Upper lobe of right lung (tissue), 1 donor: Measurements from ENCODE around the gene HDAC4. TPM values are rescaled to one million over a fixed set of nuclear protein-coding genes. Genes with fewer than 3 reads are reported as not detected.

ENCODE experiments used
- ATAC-seq: fragments of 200-7000 bp; cut with Tn5 transposase; one replicate; pipeline ENCODE4 v1.9.1; 2020; ENCODE audit warnings: mild to moderate bottlenecking, moderate library complexity
- DNase-seq: peaks from one replicate; pipeline ENCODE4 v3.0.0-alpha.2; 2020
- H3K27ac ChIP-seq: fragments of 200-600 bp; one replicate; pipeline ENCODE4 v1.8.0; 2022
- H3K27me3 ChIP-seq: fragments of 200-600 bp; one replicate; pipeline ENCODE4 v1.8.0; 2022; ENCODE audit warnings: mild to moderate bottlenecking
- H3K36me3 ChIP-seq: fragments of 200-600 bp; one replicate; pipeline ENCODE4 v1.8.0; 2022
- H3K4me1 ChIP-seq: fragments of 200-600 bp; one replicate; pipeline ENCODE4 v1.8.0; 2022
- H3K4me3 ChIP-seq: fragments of 200-600 bp; one replicate; pipeline ENCODE4 v1.8.0; 2022; ENCODE audit warnings: mild to moderate bottlenecking
- H3K9me3 ChIP-seq: fragments of 200-600 bp; one replicate; pipeline ENCODE4 v1.8.0; 2022
- intact Hi-C: fragments of 100-400 bp; cut with DNase I; formaldehyde crosslinking; loops from one replicate; pipeline ENCODE4 v1.11.0; 2022
- total RNA-seq: library from RNA; stranded (reverse); fragmentation: NEBNext Ultra II Directional; extraction: Animal tissue kit (Norgen Biotek cat#: 25700); gene quantifications from one replicate; pipeline ENCODE4 v1.2.1, GENCODE V29; 2021
- TF ChIP-seq, protein P1 (sequence below): fragments of 200-600 bp; IDR thresholded peaks from one replicate; pipeline ENCODE4 v1.8.0; 2022; ENCODE audit warnings: antibody characterized with exemption
- donor health status: DM: no; HTN: yes; CAD: no; lungs with severe emphysema.

Gene HDAC4
- total RNA-seq, 1 donor from 2014 or later, result 44.1 TPM

DNA sequence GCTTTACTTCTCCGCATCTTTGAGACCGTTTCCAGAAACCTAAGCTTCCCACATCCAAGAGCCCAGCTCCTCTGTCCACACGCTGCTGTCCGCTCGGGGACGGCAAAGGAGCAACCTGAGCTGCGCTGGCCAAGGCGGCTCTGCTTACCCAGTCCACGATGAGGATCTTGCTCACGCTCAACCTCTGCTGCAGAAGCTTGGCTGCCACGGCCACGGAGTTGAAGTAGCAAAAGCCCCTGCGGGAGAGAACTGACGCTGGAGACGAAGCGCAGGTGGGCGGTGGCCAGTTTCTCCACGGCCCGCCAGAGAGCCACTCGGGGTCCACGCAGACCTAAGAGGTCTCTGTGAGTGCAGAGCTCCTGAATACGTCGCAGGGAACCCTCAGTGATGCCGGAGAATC, 316.8 kb downstream of the HDAC4 start:
- peaks cover 47% of the 10 kb centered on the region for H3K36me3 ChIP-seq
- no peak for ATAC-seq

DNA sequence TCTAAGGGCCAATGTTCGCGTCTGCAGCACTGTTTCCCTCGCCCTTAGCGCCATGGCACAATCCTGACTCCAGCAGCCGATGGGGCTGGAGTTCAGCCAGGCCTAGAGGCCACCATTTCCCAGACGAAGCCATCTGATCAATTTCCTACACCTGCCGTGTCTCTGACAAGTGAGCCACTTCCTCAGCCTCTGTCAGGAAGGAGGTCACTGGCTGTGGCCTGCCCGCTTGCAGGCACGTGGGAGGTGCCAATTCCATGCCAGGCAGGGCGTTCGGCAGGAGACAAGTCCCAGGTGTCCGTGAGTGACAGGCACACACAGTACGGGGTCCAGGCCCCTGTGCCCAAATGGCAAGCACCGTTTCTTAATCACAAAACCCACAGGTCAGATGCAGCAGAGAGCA, 318.4 kb downstream of the HDAC4 start:
- DNase-seq (no peak), ATAC-seq (no peak)
- TF ChIP-seq, protein P1, sequence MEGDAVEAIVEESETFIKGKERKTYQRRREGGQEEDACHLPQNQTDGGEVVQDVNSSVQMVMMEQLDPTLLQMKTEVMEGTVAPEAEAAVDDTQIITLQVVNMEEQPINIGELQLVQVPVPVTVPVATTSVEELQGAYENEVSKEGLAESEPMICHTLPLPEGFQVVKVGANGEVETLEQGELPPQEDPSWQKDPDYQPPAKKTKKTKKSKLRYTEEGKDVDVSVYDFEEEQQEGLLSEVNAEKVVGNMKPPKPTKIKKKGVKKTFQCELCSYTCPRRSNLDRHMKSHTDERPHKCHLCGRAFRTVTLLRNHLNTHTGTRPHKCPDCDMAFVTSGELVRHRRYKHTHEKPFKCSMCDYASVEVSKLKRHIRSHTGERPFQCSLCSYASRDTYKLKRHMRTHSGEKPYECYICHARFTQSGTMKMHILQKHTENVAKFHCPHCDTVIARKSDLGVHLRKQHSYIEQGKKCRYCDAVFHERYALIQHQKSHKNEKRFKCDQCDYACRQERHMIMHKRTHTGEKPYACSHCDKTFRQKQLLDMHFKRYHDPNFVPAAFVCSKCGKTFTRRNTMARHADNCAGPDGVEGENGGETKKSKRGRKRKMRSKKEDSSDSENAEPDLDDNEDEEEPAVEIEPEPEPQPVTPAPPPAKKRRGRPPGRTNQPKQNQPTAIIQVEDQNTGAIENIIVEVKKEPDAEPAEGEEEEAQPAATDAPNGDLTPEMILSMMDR, result no peak
- H3K9me3 ChIP-seq, result no peaks in the 10 kb centered on the region
- intact Hi-C loops, result no loop called here
- H3K27me3 ChIP-seq, result no peaks in the 10 kb centered on the region
- no peaks in the 10 kb centered on the region for H3K4me1 ChIP-seq
- H3K36me3 ChIP-seq, result peaks cover 47% of the 10 kb centered on the region
- H3K27ac ChIP-seq, result no peak overlapping the region
- no peak overlapping the region for H3K4me3 ChIP-seq

More for the DNA sequence above, 316.8 kb downstream of the HDAC4 start:
- Histone ChIP-seq H3K4me3 (no peak overlapping the region), H3K9me3 (no peaks in the 10 kb centered on the region), H3K27me3 (no peaks in the 10 kb centered on the region), H3K4me1 (no peaks in the 10 kb centered on the region), H3K27ac (no peak overlapping the region)
- intact Hi-C loops, result no loop called here
- TF ChIP-seq, protein P1, result no peak
- DNase-seq, result no peak

DNA sequence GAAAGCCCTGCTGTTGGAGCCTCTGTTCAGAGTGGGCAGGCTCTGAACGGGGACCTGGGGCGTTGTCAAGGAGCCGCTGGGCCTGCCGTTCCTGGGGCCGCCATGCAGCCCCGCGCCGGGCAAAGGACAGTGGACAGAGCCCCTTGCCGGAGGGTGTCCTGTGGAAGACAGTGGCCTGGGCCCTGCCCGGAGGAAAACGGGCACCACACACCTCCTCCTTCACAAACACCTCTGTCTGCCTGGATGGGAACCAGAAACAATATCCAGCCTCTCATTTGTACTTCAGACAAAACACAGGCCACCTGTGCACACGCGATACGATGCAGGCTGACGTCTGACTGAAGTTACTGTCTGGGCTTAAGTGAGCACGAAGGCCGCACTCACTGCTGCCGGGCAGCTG, 319.2 kb downstream of the HDAC4 start:
- Histone ChIP-seq H3K27ac (no peak overlapping the region), H3K4me3 (no peak overlapping the region), H3K27me3 (no peaks in the 10 kb centered on the region), H3K4me1 (no peaks in the 10 kb centered on the region), H3K36me3 (peaks cover 47% of the 10 kb centered on the region), H3K9me3 (no peaks in the 10 kb centered on the region)
- no peak for ATAC-seq
- no peak for DNase-seq
- intact Hi-C loops, result no loop called here
- TF ChIP-seq, protein P1, result no peak

DNA sequence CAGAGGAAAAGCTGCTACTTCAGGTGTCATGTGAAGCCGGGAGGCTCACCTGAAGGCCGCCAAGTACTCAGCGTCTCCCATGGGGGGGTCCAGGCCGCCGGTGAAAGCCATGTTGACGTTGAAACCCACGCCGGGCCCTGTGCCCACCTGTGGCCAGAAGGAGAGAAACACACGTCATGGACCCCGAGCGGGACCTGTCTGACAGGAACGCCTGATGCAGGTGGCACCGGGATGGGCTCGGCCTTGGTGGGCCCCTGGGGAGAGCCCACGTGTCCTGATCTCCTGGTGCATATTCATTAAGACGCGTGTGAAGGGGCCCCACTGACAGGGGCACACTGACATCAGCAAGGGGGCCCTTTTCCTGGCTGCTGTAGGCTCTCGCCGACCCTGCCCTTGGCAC, 319.8 kb downstream of the HDAC4 start:
- Histone ChIP-seq H3K27me3 (no peaks in the 10 kb centered on the region), H3K27ac (no peak overlapping the region), H3K36me3 (peaks cover 47% of the 10 kb centered on the region), H3K4me3 (no peak overlapping the region), H3K4me1 (no peaks in the 10 kb centered on the region), H3K9me3 (no peaks in the 10 kb centered on the region)
- no peak for DNase-seq
- intact Hi-C loops, result no loop called here
- no peak for ATAC-seq
- TF ChIP-seq, protein P1, result no peak

DNA sequence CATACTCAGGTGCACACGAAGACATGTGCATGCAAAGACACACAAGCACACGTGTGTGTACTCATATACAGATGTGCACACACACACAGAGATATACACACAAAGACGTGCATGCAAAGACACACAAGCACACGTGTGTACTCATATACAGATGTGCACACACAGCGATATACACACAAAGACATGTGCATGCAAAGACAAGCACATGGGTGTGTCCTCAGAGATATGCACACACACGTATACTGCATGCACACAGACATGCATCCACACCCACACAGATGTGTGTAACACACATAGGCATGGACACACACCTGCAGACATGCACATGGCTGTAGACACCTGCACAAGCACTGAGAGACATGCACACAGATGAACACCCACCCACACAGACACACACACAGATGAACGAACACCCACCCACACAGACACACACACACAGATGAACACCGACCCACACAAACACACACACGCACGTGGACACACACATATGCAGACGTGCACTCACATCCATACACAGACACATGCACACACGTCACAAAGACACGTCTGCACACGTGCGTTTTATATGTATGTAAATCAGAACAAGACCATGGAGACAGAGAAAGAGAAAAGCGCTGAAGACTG, 321.0 kb downstream of the HDAC4 start:
- intact Hi-C loops, result no loop called here
- no peak for DNase-seq
- no peak overlapping the region for H3K27ac ChIP-seq
- no peak for ATAC-seq
- H3K4me3 ChIP-seq, result no peak overlapping the region
- TF ChIP-seq, protein P1, result no peak
- H3K36me3 ChIP-seq, result peaks cover 53% of the 10 kb centered on the region
- H3K4me1 ChIP-seq, result no peaks in the 10 kb centered on the region
- H3K27me3 ChIP-seq, result no peaks in the 10 kb centered on the region
- no peaks in the 10 kb centered on the region for H3K9me3 ChIP-seq
